B cell (primary cell): Measurements from ENCODE around the gene BUD31. TPM values are rescaled to one million over a fixed set of nuclear protein-coding genes. Genes with fewer than 3 reads are reported as not detected.

ENCODE experiments used
- ATAC-seq: fragments of 200-7000 bp; cut with Tn5 transposase; one replicate; pipeline ENCODE4 v1.10.0; 2021; ENCODE audit warnings: low read depth, mild to moderate bottlenecking, moderate number of reproducible peaks, moderate library complexity
- CTCF ChIA-PET: fragments of 350-600 bp; sonication (Branson Sonifier 250); formaldehyde crosslinking; loops from one replicate; lab custom pipeline; 2021; ENCODE audit warnings: antibody characterized with exemption, inconsistent platforms; lab: Charles Lee
- POLR2A ChIA-PET: fragments of 350-600 bp; sonication (Branson Sonifier 250); formaldehyde crosslinking; loops from one replicate; lab custom pipeline; 2021; ENCODE audit warnings: antibody characterized with exemption; lab: Charles Lee
- DNase-seq: peaks from one replicate; pipeline ENCODE4 v3.0.0; 2013
- H2AFZ ChIP-seq: 2 replicates; pipeline ENCODE4 v1.6.1; 2012; ENCODE audit warnings: mild to moderate bottlenecking, low read depth, low read length; ENCODE audit not compliant: insufficient read depth, poor library complexity, severe bottlenecking
- H3K27ac ChIP-seq, 2 donors: 1 replicate in 1 of 2; 2 replicates in 1 of 2; pipeline ENCODE4 v1.5.1; 2012 to 2013; ENCODE audit warnings: low read length in 2 of 2, mild to moderate bottlenecking in 2 of 2, moderate library complexity in 1 of 2
- H3K27me3 ChIP-seq, 4 experiments: fragments of 200-600 bp in 1 of 4; sonication (generic) in 1 of 4; replicated peaks in 1 of 4; 1 replicate in 2 of 4; 2 replicates in 2 of 4; pipeline versions ENCODE4 v1.6.1 to v1.7.0; 2013 to 2016; ENCODE audit warnings: low read length in 3 of 4, mild to moderate bottlenecking in 2 of 4, mixed read lengths in 1 of 4, moderate library complexity in 1 of 4; ENCODE audit not compliant: insufficient read depth in 4 of 4, control insufficient read depth in 3 of 4; ENCODE audit errors: control extremely low read depth in 1 of 4
- H3K36me3 ChIP-seq, 2 experiments: replicated peaks in 1 of 2; 1 replicate in 1 of 2; 2 replicates in 1 of 2; pipeline versions ENCODE4 v1.6.1 to v1.7.1; 2013; ENCODE audit warnings: low read length in 1 of 2; ENCODE audit not compliant: insufficient read depth in 2 of 2, control insufficient read depth in 1 of 2; ENCODE audit errors: control extremely low read depth in 1 of 2, extremely low read depth in 1 of 2
- H3K4me1 ChIP-seq, 2 donors: fragments of 200-600 bp in 1 of 2; sonication (generic) in 1 of 2; 1 replicate in 1 of 2; 2 replicates in 1 of 2; pipeline versions ENCODE4 v1.5.1 to v1.6.1; 2013 to 2017; ENCODE audit warnings: low read length in 2 of 2; ENCODE audit not compliant: control insufficient read depth in 2 of 2, insufficient read depth in 2 of 2
- H3K4me2 ChIP-seq: replicated peaks from 2 replicates; pipeline ENCODE3; 2012; ENCODE audit warnings: mild to moderate bottlenecking, low read depth, low read length; ENCODE audit not compliant: poor library complexity, severe bottlenecking
- H3K4me3 ChIP-seq, 5 experiments: fragments of 200-600 bp in 1 of 5; sonication (generic) in 1 of 5; 1 replicate in 3 of 5; 2 replicates in 2 of 5; pipeline versions ENCODE4 v1.5.1 to v1.7.0; 2011 to 2016; ENCODE audit warnings: low read length in 4 of 5, mild to moderate bottlenecking in 4 of 5, low read depth in 2 of 5, control low read depth in 1 of 5, moderate library complexity in 1 of 5; ENCODE audit not compliant: insufficient read depth in 1 of 5; ENCODE audit errors: control extremely low read depth in 1 of 5, extremely low read depth in 1 of 5
- H3K79me2 ChIP-seq: fragments of 200-600 bp; sonication (generic); one replicate; pipeline ENCODE4 v1.6.0; 2016; ENCODE audit warnings: low read length; ENCODE audit not compliant: control insufficient read depth, insufficient read depth
- H3K9ac ChIP-seq: fragments of 200-600 bp; sonication (generic); 2 replicates; pipeline ENCODE4 v1.6.1; 2017; ENCODE audit warnings: mild to moderate bottlenecking, low read length, moderate library complexity
- H3K9me3 ChIP-seq, 3 donors: one replicate each; pipeline versions ENCODE4 v1.6.1 to v1.7.1; 2013; ENCODE audit warnings: low read length in 2 of 3; ENCODE audit not compliant: control insufficient read depth in 2 of 3, insufficient read depth in 1 of 3; ENCODE audit errors: control extremely low read depth in 1 of 3
- H4K20me1 ChIP-seq: 2 replicates; pipeline ENCODE4 v1.6.0; 2012; ENCODE audit warnings: mild to moderate bottlenecking, low read length; ENCODE audit not compliant: insufficient read depth, control insufficient read depth, poor library complexity, severe bottlenecking
- H3K27ac Mint-ChIP-seq: one replicate; pipeline ENCODE4 v1.8.0; 2021; ENCODE audit warnings: mixed read lengths
- H3K27me3 Mint-ChIP-seq: one replicate; pipeline ENCODE4 v1.8.0; 2021; ENCODE audit warnings: mixed read lengths
- H3K4me1 Mint-ChIP-seq: one replicate; pipeline ENCODE4 v1.8.0; 2021; ENCODE audit warnings: mixed read lengths
- H3K4me3 Mint-ChIP-seq: one replicate; pipeline ENCODE4 v1.8.0; 2021; ENCODE audit warnings: mixed read lengths
- H3K9me3 Mint-ChIP-seq: one replicate; pipeline ENCODE4 v1.8.0; 2022; ENCODE audit warnings: mixed read lengths; ENCODE audit not compliant: insufficient read depth
- CTCF ChIP-seq: fragments of 200-600 bp; IDR thresholded peaks from one replicate; pipeline ENCODE4 v1.8.0; 2022; ENCODE audit warnings: antibody characterized with exemption, mild to moderate bottlenecking
- EZH2 ChIP-seq: IDR thresholded peaks from 2 replicates; pipeline ENCODE4 v1.6.1; 2012; ENCODE audit warnings: borderline replicate concordance, low read depth, mild to moderate bottlenecking, moderate library complexity, low read length; ENCODE audit not compliant: insufficient read depth, poor library complexity, severe bottlenecking
- WGBS: methylation state at CpG from one replicate; pipeline ENCODE4 v1.1.5; 2013; ENCODE audit warnings: missing lambda C conversion rate; ENCODE audit not compliant: insufficient coverage; 5-methylcytosine and 5-hydroxymethylcytosine counted together
- intact Hi-C: fragments of 100-400 bp; cut with micrococcal nuclease; formaldehyde crosslinking; loops from one replicate; pipeline ENCODE4 v1.10.0; 2022
- polyA plus RNA-seq: library from polyadenylated mRNA; depleted of rRNA; stranded (reverse); fragments of >200 nt; gene quantifications from 2 replicates; pipeline ENCODE4 v1.2.3, GENCODE V29; 2012
- total RNA-seq, 2 donors: library from RNA; stranded (reverse); fragments of 120-200 nt in 1 of 2; gene quantifications; 1 replicate in 1 of 2; 2 replicates in 1 of 2; pipeline versions ENCODE4 v1.2.3 to v1.2.4, GENCODE V29; 2013 to 2022

Gene BUD31
- total and polyA plus RNA-seq, 2 donors (not counting 1 experiment from before 2014, with no cell fraction given) = 57.8 to 69.4 TPM

- intact Hi-C loops = no loop called here
- ATAC-seq (no peak), DNase-seq (no peak)
- H3K79me2 ChIP-seq = peaks cover 64% of the 10 kb centered on the region
- WGBS = 98% methylated on average over 10 of the region's 10 CpGs
- no peak overlapping the region for H3K27ac Mint-ChIP-seq
- H2AFZ ChIP-seq = no peak overlapping the region
- POLR2A ChIA-PET = no interaction called here
- H3K4me1 Mint-ChIP-seq = peaks cover 42% of the 10 kb centered on the region
- H3K4me3 Mint-ChIP-seq = no peak overlapping the region
- no peaks in the 10 kb centered on the region for H3K27me3 Mint-ChIP-seq
- TF ChIP-seq CTCF (no peak), EZH2 (no peak)
- CTCF ChIA-PET = interaction anchor here (3.0 kb wide), 1 partner anchor 39 kb away, joined by 19 read pairs; no protein-coding TSS in a partner anchor
- H3K4me2 ChIP-seq = no peak overlapping the region
- H3K36me3 ChIP-seq = peaks cover 8 to 39% of the 10 kb centered on the region in 2 experiments
- no peaks in the 10 kb centered on the region for H3K9me3 ChIP-seq
- H3K9ac ChIP-seq = no peak overlapping the region
- H4K20me1 ChIP-seq = peaks cover 66% of the 10 kb centered on the region
- H3K9me3 Mint-ChIP-seq = no peaks in the 10 kb centered on the region
- peaks cover 23 to 27% of the 10 kb centered on the region in 2 donors for H3K4me1 ChIP-seq
- no peaks in the 10 kb centered on the region for H3K27me3 ChIP-seq
- H3K4me3 ChIP-seq = no peak overlapping the region
- H3K27ac ChIP-seq = no peak overlapping the region
Observed at GRCh38 chr7:99404977-99405320, 3.8 kb upstream of the BUD31 start.

GRCh38 chr7:99406557-99406956 is 2.2 kb upstream of the BUD31 start:
- ATAC-seq (no peak), DNase-seq (no peak)
- POLR2A ChIA-PET = interaction anchor here (2.8 to 3.1 kb wide), 2 partner anchors 33 to 93 kb away, joined by 8 to 33 read pairs; partner anchors contain the start of genes ARPC1B and ZNF394
- peaks cover 78% of the 10 kb centered on the region for H3K79me2 ChIP-seq
- Mint-ChIP-seq H3K27me3 (no peaks in the 10 kb centered on the region), H3K4me3 (peak overlapping the region; percentile 91), H3K4me1 (peaks cover 50% of the 10 kb centered on the region), H3K27ac (peak overlapping the region; percentile 41), H3K9me3 (no peaks in the 10 kb centered on the region)
- peak overlapping the region; percentile 98 for H3K4me2 ChIP-seq
- intact Hi-C loops = no loop called here
- peaks cover 67% of the 10 kb centered on the region for H4K20me1 ChIP-seq
- H2AFZ ChIP-seq = no peak overlapping the region
- H3K9me3 ChIP-seq = no peaks in the 10 kb centered on the region
- H3K27ac ChIP-seq = peak overlapping the region in 1 of 2 donors; percentile 96
- peak overlapping the region; percentile 14 for H3K9ac ChIP-seq
- no peak overlapping the region for H3K4me3 ChIP-seq
- peaks cover 25 to 35% of the 10 kb centered on the region in 2 donors for H3K4me1 ChIP-seq
- CTCF ChIA-PET = interaction anchor here (1.3 to 3.2 kb wide), 4 partner anchors 14 to 44 kb away, joined by 3 to 20 read pairs (median 11); no protein-coding TSS in a partner anchor
- WGBS = no CpG with 5 or more reads among the region's 1 CpG
- peaks cover 6 to 41% of the 10 kb centered on the region in 2 experiments for H3K36me3 ChIP-seq
- H3K27me3 ChIP-seq = no peaks in the 10 kb centered on the region
- TF ChIP-seq EZH2 (no peak), CTCF (no peak)
